ENCODE data around the gene TSPAN18.

Gene TSPAN18

GRCh38 chr11:44804449-44805437, 78.0 kb downstream of the TSPAN18 start:
- DNase-seq = no peak

GRCh38 chr11:44805596-44805995, 78.8 kb downstream of the TSPAN18 start:
- DNase-seq = no peak

- DNase-seq = no peak
Observed at GRCh38 chr11:44808053-44808753, 81.4 kb downstream of the TSPAN18 start.

GRCh38 chr11:44809283-44809682, 82.5 kb downstream of the TSPAN18 start:
- DNase-seq = no peak

GRCh38 chr11:44811841-44812448, 85.2 kb downstream of the TSPAN18 start:
- DNase-seq = no peak

- no peak for DNase-seq
Observed at GRCh38 chr11:44812971-44813370, 86.2 kb downstream of the TSPAN18 start.

- DNase-seq = no peak
Observed at GRCh38 chr11:44813401-44813800, 86.6 kb downstream of the TSPAN18 start.

GRCh38 chr11:44814881-44815592, 88.3 kb downstream of the TSPAN18 start:
- no peak for DNase-seq

- DNase-seq = no peak
Observed at GRCh38 chr11:44815917-44816456, 89.2 kb downstream of the TSPAN18 start.

- DNase-seq = no peak
Observed at GRCh38 chr11:44816761-44817160, 90.0 kb downstream of the TSPAN18 start.

GRCh38 chr11:44817207-44817949, 90.6 kb downstream of the TSPAN18 start:
- DNase-seq = no peak

- DNase-seq = no peak
Observed at GRCh38 chr11:44818110-44818509, 91.3 kb downstream of the TSPAN18 start.

GRCh38 chr11:44819346-44819745, 92.6 kb downstream of the TSPAN18 start:
- DNase-seq = no peak

- DNase-seq = no peak
Observed at GRCh38 chr11:44822369-44822768, 95.6 kb downstream of the TSPAN18 start.

- DNase-seq = no peak
Observed at GRCh38 chr11:44823006-44823405, 96.2 kb downstream of the TSPAN18 start.

- no peak for DNase-seq
Observed at GRCh38 chr11:44823868-44824267, 97.1 kb downstream of the TSPAN18 start.

- no peak for DNase-seq
Observed at GRCh38 chr11:44824300-44824704, 97.5 kb downstream of the TSPAN18 start.

GRCh38 chr11:44825058-44825785, 98.5 kb downstream of the TSPAN18 start:
- no peak for DNase-seq

- DNase-seq = no peak
Observed at GRCh38 chr11:44826922-44827643, 100.3 kb downstream of the TSPAN18 start.

- no peak for DNase-seq
Observed at GRCh38 chr11:44828296-44828695, 101.5 kb downstream of the TSPAN18 start.
